ENCODE results near the gene SDR39U1.
A peak's percentile ranks its signal among the peaks of the same experiment; 100 is the strongest.

DNA sequence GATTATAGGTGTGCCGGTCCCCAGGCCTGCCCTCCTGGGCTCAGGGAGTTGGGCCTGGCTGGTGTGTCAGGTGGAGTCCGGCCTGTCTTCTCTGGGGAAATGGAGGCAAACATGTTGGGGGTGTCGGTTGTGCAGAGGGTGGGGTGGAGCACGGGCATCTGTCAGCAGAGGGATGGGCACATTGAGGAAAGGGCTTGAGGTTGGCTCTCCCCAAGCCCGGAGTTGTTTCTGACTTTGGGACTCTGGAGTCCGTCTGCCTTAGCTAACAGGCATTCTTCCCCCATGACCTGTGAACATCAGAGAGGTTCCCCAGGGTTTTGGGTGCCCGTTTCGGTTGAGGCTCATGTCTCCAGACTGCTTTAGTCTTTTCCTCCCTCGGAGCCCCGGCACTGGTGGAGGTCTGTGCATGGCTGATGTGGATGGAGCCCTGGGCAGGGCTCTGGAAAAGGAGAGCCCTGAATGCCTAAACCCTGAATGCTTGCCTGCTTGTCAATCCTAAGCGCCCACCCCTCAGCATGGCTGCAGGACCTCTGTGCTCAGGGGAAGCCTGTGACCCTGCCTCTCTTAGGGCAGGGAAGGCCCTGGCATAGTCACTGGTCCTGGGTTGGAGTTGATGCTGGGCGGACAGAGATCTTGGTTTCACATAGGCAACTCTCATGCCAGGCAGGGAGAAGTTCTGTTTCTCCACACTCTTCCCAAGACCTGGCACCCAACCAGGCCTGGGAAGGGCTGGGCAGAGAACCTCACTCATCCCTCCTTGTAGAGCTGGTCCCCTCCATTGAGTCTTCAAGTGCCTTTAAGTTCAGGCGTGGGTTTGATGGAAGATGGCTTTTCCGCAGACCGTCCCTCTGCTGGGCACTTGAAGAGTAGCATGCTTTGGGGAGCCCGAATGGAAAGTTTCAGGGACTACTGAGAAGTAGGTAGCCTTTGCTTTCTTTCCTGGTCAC lies 30.9 kb downstream of the SDR39U1 start:
- TF ChIP-seq, protein P1, sequence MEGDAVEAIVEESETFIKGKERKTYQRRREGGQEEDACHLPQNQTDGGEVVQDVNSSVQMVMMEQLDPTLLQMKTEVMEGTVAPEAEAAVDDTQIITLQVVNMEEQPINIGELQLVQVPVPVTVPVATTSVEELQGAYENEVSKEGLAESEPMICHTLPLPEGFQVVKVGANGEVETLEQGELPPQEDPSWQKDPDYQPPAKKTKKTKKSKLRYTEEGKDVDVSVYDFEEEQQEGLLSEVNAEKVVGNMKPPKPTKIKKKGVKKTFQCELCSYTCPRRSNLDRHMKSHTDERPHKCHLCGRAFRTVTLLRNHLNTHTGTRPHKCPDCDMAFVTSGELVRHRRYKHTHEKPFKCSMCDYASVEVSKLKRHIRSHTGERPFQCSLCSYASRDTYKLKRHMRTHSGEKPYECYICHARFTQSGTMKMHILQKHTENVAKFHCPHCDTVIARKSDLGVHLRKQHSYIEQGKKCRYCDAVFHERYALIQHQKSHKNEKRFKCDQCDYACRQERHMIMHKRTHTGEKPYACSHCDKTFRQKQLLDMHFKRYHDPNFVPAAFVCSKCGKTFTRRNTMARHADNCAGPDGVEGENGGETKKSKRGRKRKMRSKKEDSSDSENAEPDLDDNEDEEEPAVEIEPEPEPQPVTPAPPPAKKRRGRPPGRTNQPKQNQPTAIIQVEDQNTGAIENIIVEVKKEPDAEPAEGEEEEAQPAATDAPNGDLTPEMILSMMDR (IDR thresholded peaks at IDR 0.05) = peak; percentile 74
- no peak for TF ChIP-seq ZFX (IDR thresholded peaks at IDR 0.05; ENCODE audit: borderline replicate concordance)
